Fibroblast of lung (primary cell): ENCODE results near the gene ARHGEF39.

Experiments
- CTCF ChIP-seq, 2 donors: IDR thresholded peaks in 1 of 2; conservative IDR thresholded peaks in 1 of 2; 1 replicate in 1 of 2; 2 replicates in 1 of 2; pipeline ENCODE4 v1.5.1; 2011 to 2012; ENCODE audit warnings: low read length in 2 of 2, control low read depth in 1 of 2, inconsistent platforms in 1 of 2, low read depth in 1 of 2, mild to moderate bottlenecking in 1 of 2
- EZH2 ChIP-seq: IDR thresholded peaks from 2 replicates; pipeline ENCODE4 v1.5.1; 2012; ENCODE audit warnings: low read length, control low read depth, mild to moderate bottlenecking; ENCODE audit errors: missing control alignments

- TF ChIP-seq CTCF (conservative IDR thresholded peaks at IDR 0.05 in 1 of 2, IDR thresholded peaks at IDR 0.05 in 1 of 2; ENCODE audit: low read depth in 1 of 2, low read length in 2 of 2) (no peak), EZH2 (no peak)
Observed at GRCh38 chr9:35684921-35685320, 19.9 kb upstream of the ARHGEF39 start.
